Measurements from ENCODE around the gene KANK2.

GRCh38 chr19:11190501-11190900, 6.8 kb downstream of the KANK2 start:
- no peak for TF ChIP-seq POLR2AphosphoS5 (IDR thresholded peaks at IDR 0.05; ENCODE audit: borderline replicate concordance, low read depth, low read length)
- no peak for TF ChIP-seq EZH2 (IDR thresholded peaks at IDR 0.05)

Data from SK-N-MC (cell line).